GM23248 (cell line): ENCODE results near the gene CYP51A1.

Experiments used
- EZH2 ChIP-seq: fragments of 200-600 bp; sonication (generic); IDR thresholded peaks from 2 replicates; pipeline ENCODE4 v1.6.1; 2018; ENCODE audit warnings: antibody characterized with exemption, mild to moderate bottlenecking; ENCODE audit not compliant: insufficient read depth, poor library complexity, severe bottlenecking
- EZH2phosphoT487 ChIP-seq: fragments of 200-600 bp; sonication (generic); IDR thresholded peaks from 2 replicates; pipeline ENCODE4 v1.6.1; 2018; ENCODE audit warnings: antibody characterized with exemption, moderate library complexity, mild to moderate bottlenecking, low read depth; ENCODE audit not compliant: insufficient read depth

- TF ChIP-seq EZH2 (no peak), EZH2phosphoT487 (no peak)
These were observed 46.0 kb downstream of the CYP51A1 start for GRCh38 chr7:92088266-92088665.
